Spleen (tissue), 7 donors: Measurements from ENCODE around the gene SLIT3.

ENCODE experiments used
- CTCF ChIP-seq, 11 experiments: fragments of 200-600 bp in 7 of 11; fragments of 450-650 bp in 4 of 11; sonication (generic) in 4 of 11; IDR thresholded peaks in 8 of 11; conservative IDR thresholded peaks in 3 of 11; 1 replicate in 7 of 11; 2 replicates in 4 of 11; pipeline versions ENCODE4 v1.4.0 to v1.8.0; 2016 to 2021; ENCODE audit warnings: antibody characterized with exemption in 11 of 11, inconsistent platforms in 4 of 11, mild to moderate bottlenecking in 1 of 11
- POLR2A ChIP-seq, 3 donors: fragments of 450-650 bp; IDR thresholded peaks; one replicate each; pipeline ENCODE4 v1.5.1; 2017; ENCODE audit warnings: antibody characterized with exemption in 3 of 3, mild to moderate bottlenecking in 1 of 3
- POLR2AphosphoS5 ChIP-seq, 3 donors: sonication (generic); formaldehyde crosslinking; IDR thresholded peaks; one replicate each; pipeline ENCODE4 v1.5.1; 2017; ENCODE audit warnings: antibody characterized with exemption in 3 of 3
- donor health status: DM: no; HTN: no; CAD: no; lungs with moderate emphysema.
- donor health status: DM: no; HTN: no; CAD: no.
- donor health status: DM: no; HTN: no; CAD: no.

GRCh38 chr5:169147534-169147933, 153.4 kb downstream of the SLIT3 start:
- TF ChIP-seq POLR2A (IDR thresholded peaks at IDR 0.05) (no peak), CTCF (IDR thresholded peaks at IDR 0.05 in 8 of 11, conservative IDR thresholded peaks at IDR 0.05 in 3 of 11) (no peak), POLR2AphosphoS5 (IDR thresholded peaks at IDR 0.05) (no peak)
